OCI-LY3 (cell line): ENCODE results near the gene RGS6.

ENCODE experiments used
- H2AFZ ChIP-seq: fragments of 200-600, 300-600 bp; shearing (Covaris generic); 2 replicates; pipeline ENCODE4 v1.6.0; 2014; ENCODE audit warnings: antibody characterized with exemption, low read depth, low read length
- H3K27ac ChIP-seq: fragments of 200-600, 300-600 bp; sonication (generic); 2 replicates; pipeline ENCODE4 v1.5.1; 2014; ENCODE audit warnings: mild to moderate bottlenecking, low read length, moderate library complexity, mixed read lengths
- H3K27me3 ChIP-seq: fragments of 200-600, 300-600 bp; sonication (generic); 2 replicates; pipeline ENCODE4 v1.6.1; 2014; ENCODE audit warnings: low read depth, low read length, mixed read lengths
- H3K36me3 ChIP-seq: fragments of 200-600, 300-600 bp; sonication (generic); replicated peaks from 2 replicates; pipeline ENCODE3; 2014; ENCODE audit warnings: low read depth, low read length, mixed read lengths
- H3K4me1 ChIP-seq: fragments of 300-600, 200-600 bp; sonication (generic); 2 replicates; pipeline ENCODE4 v1.6.1; 2014; ENCODE audit warnings: low read length, mixed read lengths
- H3K4me2 ChIP-seq: fragments of 200-600, 300-600 bp; sonication (generic); 2 replicates; pipeline ENCODE4 v1.6.1; 2014; ENCODE audit warnings: low read length, mixed read lengths
- H3K4me3 ChIP-seq: fragments of 300-600, 200-600 bp; sonication (generic); 2 replicates; pipeline ENCODE4 v1.5.1; 2014; ENCODE audit warnings: antibody characterized with exemption, mild to moderate bottlenecking, low read length, moderate library complexity
- H3K79me2 ChIP-seq: fragments of 300-600, 200-600 bp; shearing (Covaris generic); 2 replicates; pipeline ENCODE4 v1.6.1; 2014; ENCODE audit warnings: mild to moderate bottlenecking, low read length, mixed read lengths
- H3K9ac ChIP-seq: fragments of 300-600, 200-600 bp; shearing (Covaris generic); 2 replicates; pipeline ENCODE4 v1.6.0; 2014; ENCODE audit warnings: mild to moderate bottlenecking, low read length, moderate library complexity
- H3K9me3 ChIP-seq: fragments of 200-600, 300-600 bp; shearing (Covaris generic); 2 replicates; pipeline ENCODE4 v1.6.1; 2014; ENCODE audit warnings: low read length, mixed read lengths; ENCODE audit not compliant: insufficient read depth
- H4K20me1 ChIP-seq: fragments of 200-600, 300-600 bp; sonication (generic); 2 replicates; pipeline ENCODE4 v1.6.1; 2016; ENCODE audit warnings: low read length, mixed read lengths; ENCODE audit not compliant: insufficient read depth
- CTCF ChIP-seq: fragments of 200-600, 300-600 bp; sonication (generic); IDR thresholded peaks from 2 replicates; pipeline ENCODE4 v1.5.1; 2014; ENCODE audit warnings: antibody characterized with exemption, low read length, low read depth
- EZH2phosphoT487 ChIP-seq: fragments of 200-600 bp; shearing (Covaris generic); IDR thresholded peaks from 2 replicates; pipeline ENCODE4 v1.6.1; 2018; ENCODE audit warnings: antibody characterized with exemption, mixed run types, low read depth

RGS6 gene

GRCh38 chr14:72314808-72315435, 382.7 kb downstream of the RGS6 start:
- Histone ChIP-seq H3K36me3 (no peaks in the 10 kb centered on the region), H3K79me2 (no peaks in the 10 kb centered on the region), H3K4me3 (no peak overlapping the region), H3K9ac (no peak overlapping the region), H4K20me1 (no peaks in the 10 kb centered on the region), H2AFZ (no peak overlapping the region), H3K9me3 (no peaks in the 10 kb centered on the region), H3K27ac (no peak overlapping the region), H3K4me1 (no peaks in the 10 kb centered on the region), H3K27me3 (peaks cover 13% of the 10 kb centered on the region), H3K4me2 (no peak overlapping the region)
- TF ChIP-seq EZH2phosphoT487 = no peak
- TF ChIP-seq CTCF = no peak

GRCh38 chr14:72315714-72316113, 383.5 kb downstream of the RGS6 start:
- no peak overlapping the region for H3K4me3 ChIP-seq
- no peak overlapping the region for H3K27ac ChIP-seq
- no peaks in the 10 kb centered on the region for H3K9me3 ChIP-seq
- H2AFZ ChIP-seq = no peak overlapping the region
- H3K4me1 ChIP-seq = no peaks in the 10 kb centered on the region
- peaks cover 9% of the 10 kb centered on the region; the same call in 1 of the 2 replicates for H3K27me3 ChIP-seq
- H4K20me1 ChIP-seq = no peaks in the 10 kb centered on the region
- H3K4me2 ChIP-seq = no peak overlapping the region
- TF ChIP-seq EZH2phosphoT487 = no peak
- no peak for TF ChIP-seq CTCF
- no peaks in the 10 kb centered on the region for H3K36me3 ChIP-seq
- H3K79me2 ChIP-seq = no peaks in the 10 kb centered on the region
- H3K9ac ChIP-seq = no peak overlapping the region

GRCh38 chr14:72318648-72319047, 386.4 kb downstream of the RGS6 start:
- H3K27ac ChIP-seq = no peak overlapping the region
- TF ChIP-seq EZH2phosphoT487 = no peak
- TF ChIP-seq CTCF = no peak
- no peak overlapping the region for H3K9ac ChIP-seq
- no peak overlapping the region for H3K4me2 ChIP-seq
- peaks cover 10% of the 10 kb centered on the region; the same call in 1 of the 2 replicates for H3K27me3 ChIP-seq
- no peaks in the 10 kb centered on the region for H3K36me3 ChIP-seq
- no peaks in the 10 kb centered on the region for H3K79me2 ChIP-seq
- no peaks in the 10 kb centered on the region for H3K4me1 ChIP-seq
- H3K9me3 ChIP-seq = no peaks in the 10 kb centered on the region
- no peak overlapping the region for H3K4me3 ChIP-seq
- H4K20me1 ChIP-seq = no peaks in the 10 kb centered on the region
- H2AFZ ChIP-seq = no peak overlapping the region

- Histone ChIP-seq H3K27ac (no peak overlapping the region), H3K36me3 (no peaks in the 10 kb centered on the region), H3K79me2 (no peaks in the 10 kb centered on the region), H3K4me2 (no peak overlapping the region), H3K4me3 (no peak overlapping the region), H3K9ac (no peak overlapping the region), H4K20me1 (no peaks in the 10 kb centered on the region), H2AFZ (no peak overlapping the region), H3K9me3 (no peaks in the 10 kb centered on the region), H3K4me1 (no peaks in the 10 kb centered on the region), H3K27me3 (peaks cover 6% of the 10 kb centered on the region; the same call in 1 of the 2 replicates)
- TF ChIP-seq CTCF = no peak
- TF ChIP-seq EZH2phosphoT487 = no peak
Measured at GRCh38 chr14:72332046-72332445, 399.8 kb downstream of the RGS6 start.
